Measurements from ENCODE around the gene GLRX3.

DNA sequence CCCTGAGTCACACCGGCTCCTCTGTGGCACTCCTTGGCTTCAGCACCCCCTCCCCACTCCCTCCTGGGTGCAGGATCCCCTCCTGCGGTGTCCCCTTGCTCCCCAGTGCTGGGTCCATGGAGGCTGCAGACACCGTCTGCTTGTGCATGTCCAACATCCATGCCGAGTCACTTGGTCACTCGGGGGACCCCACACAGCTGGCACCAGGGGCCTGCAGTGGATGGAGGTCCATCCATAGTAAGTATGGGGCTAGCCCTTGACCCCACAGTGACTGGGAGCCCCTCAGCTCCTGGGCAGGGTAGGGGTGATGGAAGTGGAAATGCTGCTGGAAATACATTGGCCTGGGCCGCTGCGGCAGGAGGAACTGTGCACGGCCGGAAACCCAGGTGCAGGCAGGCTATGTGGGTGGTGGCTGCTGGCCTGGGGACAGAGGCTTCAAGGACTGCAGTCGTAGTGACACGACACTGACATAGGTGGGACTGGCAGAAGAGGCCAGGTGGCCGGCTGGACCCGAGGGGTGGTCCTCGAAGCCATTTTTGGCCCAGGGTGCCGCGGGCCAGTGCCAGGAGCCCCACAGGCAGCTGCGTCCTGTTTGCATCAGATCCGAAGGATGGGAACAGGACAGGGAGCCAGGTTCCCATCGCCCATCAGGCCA lies 58.9 kb downstream of the GLRX3 start:
- TF ChIP-seq CTCF (IDR thresholded peaks at IDR 0.05) = no peak
- TF ChIP-seq POLR2A (IDR thresholded peaks at IDR 0.05) = no peak

Measured in vagina (tissue), 2 donors.